Left lung (tissue), 10 donors: ENCODE data around the gene LHX2. TPM values are rescaled to one million over a fixed set of nuclear protein-coding genes. Genes with fewer than 3 reads are reported as not detected.
"Not testable (repeated sequence)": the region's sequence is repeated elsewhere in the genome, so short reads cannot be mapped to it uniquely, and the experiment has no call there.

Experiments
- ATAC-seq: fragments of 200-7000 bp; cut with Tn5 transposase; one replicate; pipeline ENCODE4 v1.9.1; 2020; ENCODE audit warnings: moderate library complexity
- DNase-seq, 4 donors: peaks; one replicate each; pipeline ENCODE4 v3.0.0-alpha.2; 2013 to 2020
- H3K27ac ChIP-seq, 2 donors: fragments of 200-600 bp; sonication (generic) in 1 of 2; one replicate each; pipeline versions ENCODE4 v1.5.0 to v1.8.0; 2020 to 2021
- H3K27me3 ChIP-seq, 2 donors: fragments of 200-600 bp; sonication (generic) in 1 of 2; one replicate each; pipeline versions ENCODE4 v1.5.0 to v1.8.0; 2020 to 2021
- H3K36me3 ChIP-seq, 2 donors: fragments of 200-600 bp; sonication (generic) in 1 of 2; one replicate each; pipeline versions ENCODE4 v1.5.0 to v1.8.0; 2020 to 2021
- H3K4me1 ChIP-seq, 2 donors: fragments of 200-600 bp; one replicate each; pipeline ENCODE4 v1.8.0; 2021
- H3K4me3 ChIP-seq, 2 donors: fragments of 200-600 bp; sonication (generic) in 1 of 2; one replicate each; pipeline versions ENCODE4 v1.5.0 to v1.8.0; 2020 to 2021; ENCODE audit warnings: mild to moderate bottlenecking in 1 of 2
- H3K9me3 ChIP-seq, 2 donors: fragments of 200-600 bp; sonication (generic) in 1 of 2; one replicate each; pipeline versions ENCODE4 v1.5.0 to v1.8.0; 2020 to 2021
- CTCF ChIP-seq, 2 donors: fragments of 200-600 bp; sonication (generic) in 1 of 2; IDR thresholded peaks; one replicate each; pipeline versions ENCODE4 v1.5.0 to v1.8.0; 2021; ENCODE audit warnings: antibody characterized with exemption in 2 of 2
- intact Hi-C, 2 donors: fragments of 100-400 bp; cut with DNase I; formaldehyde crosslinking; loops; one replicate each; pipeline versions ENCODE4 v1.11.2 to v1.14.2; 2022
- polyA plus RNA-seq, 6 donors: library from polyadenylated mRNA; unstranded; fragments of 120-200 nt; gene quantifications; one replicate each; pipeline ENCODE4 v1.2.1, GENCODE V29; 2013; ENCODE audit not compliant: insufficient read length in 6 of 6
- total RNA-seq, 2 donors: library from RNA; stranded (reverse); fragmentation: NEBNext Ultra II Directional; extraction: Animal tissue kit (Norgen Biotek cat#: 25700); gene quantifications; one replicate each; pipeline ENCODE4 v1.2.1, GENCODE V29; 2021
- donor health status: DM: no; HTN: yes; CAD: no.
- donor health status: DM: no; HTN: no; CAD: no.

The LHX2 gene
- total and polyA plus RNA-seq, 8 donors: 0.12 to 0.26 (median 0.21) TPM; not detected in 4

DNA sequence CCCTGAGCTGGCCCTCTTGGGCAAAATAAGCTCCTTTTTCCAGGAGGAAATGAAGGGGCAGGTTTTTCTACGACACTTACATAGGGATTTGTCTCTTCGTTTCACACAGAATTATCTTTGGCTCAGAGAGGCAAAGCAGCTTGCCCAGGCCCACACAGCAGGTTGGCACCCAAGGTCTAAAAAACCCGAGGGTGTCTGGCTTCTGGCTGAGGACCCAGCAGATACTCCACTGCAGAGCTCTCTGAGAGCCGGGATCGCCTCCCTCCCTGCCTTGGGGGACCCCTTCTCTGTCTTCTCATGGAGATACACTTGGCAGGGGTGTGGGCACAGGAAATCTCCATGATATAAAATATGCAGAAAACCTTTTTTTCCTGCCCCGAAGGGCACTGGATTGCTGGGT lies 29.0 kb upstream of the LHX2 start:
- DNase-seq (no peak), ATAC-seq (no peak)
- intact Hi-C loops: no loop called here
- Histone ChIP-seq H3K27me3 (peaks cover 16 to 62% of the 10 kb centered on the region in 2 donors), H3K4me3 (no peak overlapping the region), H3K9me3 (no peaks in the 10 kb centered on the region), H3K4me1 (no peaks in the 10 kb centered on the region), H3K36me3 (no peaks in the 10 kb centered on the region), H3K27ac (no peak overlapping the region)
- TF ChIP-seq CTCF (IDR thresholded peaks at IDR 0.05): no peak

GRCh38 chr9:123983047-123983446 lies 28.5 kb upstream of the LHX2 start:
- no peaks in the 10 kb centered on the region for H3K9me3 ChIP-seq
- peaks cover 20 to 67% of the 10 kb centered on the region in 2 donors for H3K27me3 ChIP-seq
- intact Hi-C loops: no loop called here
- no peaks in the 10 kb centered on the region for H3K4me1 ChIP-seq
- ATAC-seq (no peak), DNase-seq (no peak)
- no peak overlapping the region for H3K4me3 ChIP-seq
- no peak overlapping the region for H3K27ac ChIP-seq
- TF ChIP-seq CTCF (IDR thresholded peaks at IDR 0.05): no peak
- no peaks in the 10 kb centered on the region for H3K36me3 ChIP-seq

- no peak for TF ChIP-seq CTCF (IDR thresholded peaks at IDR 0.05)
- intact Hi-C loops: no loop called here
- H3K27me3 ChIP-seq: peaks cover 20 to 75% of the 10 kb centered on the region in 2 donors
Measured at GRCh38 chr9:123984802-123985201, 26.8 kb upstream of the LHX2 start.

DNA sequence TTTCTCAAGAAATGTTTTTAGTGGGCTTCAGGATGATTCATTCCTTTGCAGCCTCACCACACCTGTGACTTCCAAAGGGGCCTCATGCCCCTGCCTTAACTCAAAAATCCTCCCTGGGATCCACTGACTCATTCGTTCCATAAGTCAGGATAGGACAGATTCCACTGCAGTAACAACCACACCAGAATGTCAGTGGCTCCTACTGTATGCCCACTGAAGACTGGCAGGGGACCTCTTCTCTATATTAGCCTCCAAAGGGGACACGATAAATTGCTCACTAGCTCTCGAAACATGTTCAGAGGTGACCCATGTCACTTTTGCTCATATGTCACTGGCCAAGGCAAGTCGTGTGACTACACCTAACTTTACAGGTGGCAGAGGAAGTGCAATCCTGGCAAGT lies 25.7 kb upstream of the LHX2 start:
- H3K4me3 ChIP-seq: no peak overlapping the region
- no peaks in the 10 kb centered on the region for H3K9me3 ChIP-seq
- DNase-seq (no peak), ATAC-seq (no peak)
- intact Hi-C loops: no loop called here
- TF ChIP-seq CTCF (IDR thresholded peaks at IDR 0.05): no peak
- no peaks in the 10 kb centered on the region for H3K4me1 ChIP-seq
- H3K36me3 ChIP-seq: no peaks in the 10 kb centered on the region
- peaks cover 20 to 75% of the 10 kb centered on the region in 2 donors for H3K27me3 ChIP-seq
- H3K27ac ChIP-seq: no peak overlapping the region

More at GRCh38 chr9:123984802-123985201, 26.8 kb upstream of the LHX2 start:
- Histone ChIP-seq H3K4me1 (no peaks in the 10 kb centered on the region), H3K27ac (no peak overlapping the region), H3K9me3 (no peaks in the 10 kb centered on the region), H3K36me3 (no peaks in the 10 kb centered on the region), H3K4me3 (no peak overlapping the region)
- ATAC-seq (no peak), DNase-seq (no peak)

GRCh38 chr9:123990427-123990826 lies 21.1 kb upstream of the LHX2 start:
- ATAC-seq: no peak
- Histone ChIP-seq H3K27ac (no peak overlapping the region), H3K9me3 (no peaks in the 10 kb centered on the region), H3K4me3 (no peak overlapping the region), H3K36me3 (no peaks in the 10 kb centered on the region), H3K27me3 (peaks cover 23 to 61% of the 10 kb centered on the region in 2 donors), H3K4me1 (no peaks in the 10 kb centered on the region)
- no peak for DNase-seq
- intact Hi-C loops: no loop called here
- TF ChIP-seq CTCF (IDR thresholded peaks at IDR 0.05): no peak

DNA sequence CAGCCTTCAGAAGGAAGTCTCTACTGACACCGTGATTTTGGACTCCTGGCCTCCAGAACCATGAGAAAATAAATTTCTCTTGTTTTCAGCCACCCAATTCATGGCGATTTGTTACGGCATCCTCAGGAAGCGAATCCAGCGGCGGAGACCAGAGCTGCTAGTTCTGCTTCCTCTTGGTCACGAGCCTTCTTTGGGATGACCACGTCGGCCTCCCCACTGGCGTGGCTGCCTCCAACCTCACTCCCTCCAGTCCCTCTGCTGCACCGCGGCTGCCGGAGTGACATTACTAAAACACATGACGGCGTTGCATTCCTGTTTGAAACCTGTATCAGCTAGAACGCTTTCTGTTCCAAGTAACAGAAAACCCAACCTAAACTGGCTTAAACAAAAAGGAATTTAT lies 18.9 kb upstream of the LHX2 start:
- Histone ChIP-seq H3K27me3 (peaks cover 44 to 74% of the 10 kb centered on the region in 2 donors), H3K4me1 (peaks cover 0 to 14% of the 10 kb centered on the region in 2 donors)
- H3K27ac ChIP-seq, ATAC-seq, H3K4me3 ChIP-seq, intact Hi-C loops, H3K36me3 ChIP-seq, H3K9me3 ChIP-seq: not testable (repeated sequence)
- peak in 1 of 4 donors; percentile 28 for DNase-seq
